Right lobe of liver (tissue), 4 donors: Measurements from ENCODE around the gene ABHD2.

Experiments used
- POLR2A ChIP-seq: fragments of 450-650 bp; IDR thresholded peaks from one replicate; pipeline ENCODE4 v1.6.1; 2017; ENCODE audit warnings: antibody characterized with exemption, mild to moderate bottlenecking
- TF ChIP-seq, protein P1 (sequence below), 4 donors: fragments of 200-600 bp in 3 of 4; fragments of 450-650 bp in 1 of 4; IDR thresholded peaks; one replicate each; pipeline versions ENCODE4 v1.5.1 to v1.8.0; 2016 to 2022; ENCODE audit warnings: antibody characterized with exemption in 4 of 4, mild to moderate bottlenecking in 2 of 4
- donor health status: DM: no; HTN: no; CAD: no.
- donor health status: DM: no; HTN: no; CAD: no.
- donor health status: DM: no; HTN: yes; CAD: no.

DNA sequence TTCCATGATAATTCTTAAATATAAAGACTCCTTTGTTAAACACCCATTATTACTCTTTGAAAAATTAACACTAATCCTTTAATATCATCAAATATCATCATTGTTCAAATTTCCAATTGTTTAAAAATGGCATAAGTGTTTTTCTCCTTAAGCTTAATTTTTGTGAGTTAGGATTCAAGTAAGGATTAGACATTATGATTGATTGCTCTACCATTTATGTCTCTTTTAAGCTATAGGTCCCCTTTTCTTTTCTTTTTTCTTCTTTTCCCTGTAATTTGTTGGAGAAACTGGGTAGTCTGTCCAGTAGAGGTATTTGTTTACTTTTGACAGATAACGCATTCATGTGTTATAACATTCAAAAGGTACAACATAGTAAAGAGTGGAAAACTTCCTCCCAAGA lies 9.1 kb downstream of the ABHD2 start:
- TF ChIP-seq, protein P1, sequence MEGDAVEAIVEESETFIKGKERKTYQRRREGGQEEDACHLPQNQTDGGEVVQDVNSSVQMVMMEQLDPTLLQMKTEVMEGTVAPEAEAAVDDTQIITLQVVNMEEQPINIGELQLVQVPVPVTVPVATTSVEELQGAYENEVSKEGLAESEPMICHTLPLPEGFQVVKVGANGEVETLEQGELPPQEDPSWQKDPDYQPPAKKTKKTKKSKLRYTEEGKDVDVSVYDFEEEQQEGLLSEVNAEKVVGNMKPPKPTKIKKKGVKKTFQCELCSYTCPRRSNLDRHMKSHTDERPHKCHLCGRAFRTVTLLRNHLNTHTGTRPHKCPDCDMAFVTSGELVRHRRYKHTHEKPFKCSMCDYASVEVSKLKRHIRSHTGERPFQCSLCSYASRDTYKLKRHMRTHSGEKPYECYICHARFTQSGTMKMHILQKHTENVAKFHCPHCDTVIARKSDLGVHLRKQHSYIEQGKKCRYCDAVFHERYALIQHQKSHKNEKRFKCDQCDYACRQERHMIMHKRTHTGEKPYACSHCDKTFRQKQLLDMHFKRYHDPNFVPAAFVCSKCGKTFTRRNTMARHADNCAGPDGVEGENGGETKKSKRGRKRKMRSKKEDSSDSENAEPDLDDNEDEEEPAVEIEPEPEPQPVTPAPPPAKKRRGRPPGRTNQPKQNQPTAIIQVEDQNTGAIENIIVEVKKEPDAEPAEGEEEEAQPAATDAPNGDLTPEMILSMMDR (IDR thresholded peaks at IDR 0.05) = no peak
- no peak for TF ChIP-seq POLR2A
